Measurements from ENCODE around the gene DMD. TPM values are rescaled to one million over a fixed set of nuclear protein-coding genes. Genes with fewer than 3 reads are reported as not detected.

Gene DMD
- total and polyA plus RNA-seq, 4 donors: 19.9 to 260 (median 111) TPM

DNA sequence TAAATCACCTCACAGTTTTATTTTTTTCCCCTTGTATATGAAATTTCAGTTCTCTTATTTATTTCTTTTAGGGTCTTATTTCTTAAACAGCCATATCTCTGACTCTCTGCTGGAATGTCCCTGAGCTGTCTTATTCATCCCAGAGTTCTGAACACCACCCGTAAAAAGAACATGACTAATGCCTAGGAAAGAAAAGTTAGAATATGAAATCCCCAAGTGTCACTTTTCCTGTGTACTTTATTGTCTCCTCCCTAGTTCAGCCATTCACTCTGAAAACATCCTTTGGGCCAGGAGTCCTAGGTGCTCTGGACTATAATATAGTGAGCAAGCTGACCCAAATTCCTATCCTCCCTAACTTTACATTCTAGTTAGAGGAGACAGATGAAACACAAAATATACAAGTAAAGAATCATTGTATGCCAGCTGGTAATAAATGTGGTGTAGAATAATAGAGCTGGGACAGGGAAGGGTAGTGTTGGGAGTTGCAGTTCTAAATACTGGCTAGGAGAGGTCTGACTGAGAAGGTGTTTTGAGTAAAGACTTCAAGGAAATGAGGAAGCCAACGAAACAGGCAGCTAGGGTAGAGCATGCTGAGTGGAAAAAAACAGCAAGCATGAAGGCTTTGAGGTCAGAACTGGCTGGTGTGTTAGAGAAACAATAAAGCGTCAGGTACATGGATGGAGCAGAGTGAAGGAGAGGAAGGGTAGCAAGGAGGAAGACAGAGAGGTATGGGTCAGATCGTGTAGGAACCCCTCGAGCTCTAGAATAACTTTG lies 2098.9 kb downstream of the DMD start:
- H3K4me3 ChIP-seq (ENCODE audit: low read length in 2 of 2): no peak overlapping the region
- H3K4me1 ChIP-seq (ENCODE audit: control insufficient read depth in 1 of 2, insufficient read depth in 2 of 2, low read length in 2 of 2): no peaks in the 10 kb centered on the region
- ATAC-seq (ENCODE audit: low FRiP score) (no peak), DNase-seq (no peak)
- H3K27me3 ChIP-seq (ENCODE audit: control insufficient read depth in 1 of 2, insufficient read depth in 2 of 2, low read length in 1 of 2): no peaks in the 10 kb centered on the region
- intact Hi-C loops (cut with DNase I): no loop called here
- H3K27ac ChIP-seq (ENCODE audit: low read depth in 1 of 2, low read length in 2 of 2): no peak overlapping the region
- no peaks in the 10 kb centered on the region for H3K9me3 ChIP-seq (ENCODE audit: control insufficient read depth, low read length)
- no peaks in the 10 kb centered on the region for H3K36me3 ChIP-seq (ENCODE audit: control insufficient read depth in 1 of 2, insufficient read depth in 2 of 2, low read length in 1 of 2)
- 65 to 71% methylated on average over 5 of the region's 5 CpGs for WGBS, 2 donors

DNA sequence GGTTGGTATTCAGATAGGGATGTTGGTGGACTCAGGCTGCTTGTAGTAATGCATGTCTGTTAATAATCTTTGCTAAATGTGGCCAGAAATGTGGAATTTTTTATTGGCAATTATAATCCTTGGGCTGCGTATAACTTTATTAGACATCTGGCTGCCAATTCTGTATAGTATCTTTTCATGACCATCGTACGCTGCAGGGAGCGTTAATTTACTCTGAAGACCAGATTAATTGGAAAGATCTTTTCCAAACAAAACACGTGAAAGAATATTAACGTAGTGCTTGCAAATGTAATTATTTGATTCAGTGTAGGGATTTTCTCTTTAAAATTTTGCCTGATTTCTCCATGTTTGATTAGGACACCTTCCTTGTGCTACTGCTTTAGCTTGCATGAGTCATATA lies 2100.7 kb downstream of the DMD start:
- H3K4me1 ChIP-seq (ENCODE audit: control insufficient read depth in 1 of 2, insufficient read depth in 2 of 2, low read length in 2 of 2): no peaks in the 10 kb centered on the region
- WGBS, 2 donors: 88 to 92% methylated on average over 6 of the region's 6 CpGs
- no peak overlapping the region for H3K4me3 ChIP-seq (ENCODE audit: low read length in 2 of 2)
- H3K9me3 ChIP-seq (ENCODE audit: control insufficient read depth, low read length): no peaks in the 10 kb centered on the region
- no peaks in the 10 kb centered on the region for H3K27me3 ChIP-seq (ENCODE audit: control insufficient read depth in 1 of 2, insufficient read depth in 2 of 2, low read length in 1 of 2)
- H3K36me3 ChIP-seq (ENCODE audit: control insufficient read depth in 1 of 2, insufficient read depth in 2 of 2, low read length in 1 of 2): no peaks in the 10 kb centered on the region
- intact Hi-C loops (cut with DNase I): no loop called here
- DNase-seq (no peak), ATAC-seq (ENCODE audit: low FRiP score) (no peak)
- H3K27ac ChIP-seq (ENCODE audit: low read depth in 1 of 2, low read length in 2 of 2): no peak overlapping the region

DNA sequence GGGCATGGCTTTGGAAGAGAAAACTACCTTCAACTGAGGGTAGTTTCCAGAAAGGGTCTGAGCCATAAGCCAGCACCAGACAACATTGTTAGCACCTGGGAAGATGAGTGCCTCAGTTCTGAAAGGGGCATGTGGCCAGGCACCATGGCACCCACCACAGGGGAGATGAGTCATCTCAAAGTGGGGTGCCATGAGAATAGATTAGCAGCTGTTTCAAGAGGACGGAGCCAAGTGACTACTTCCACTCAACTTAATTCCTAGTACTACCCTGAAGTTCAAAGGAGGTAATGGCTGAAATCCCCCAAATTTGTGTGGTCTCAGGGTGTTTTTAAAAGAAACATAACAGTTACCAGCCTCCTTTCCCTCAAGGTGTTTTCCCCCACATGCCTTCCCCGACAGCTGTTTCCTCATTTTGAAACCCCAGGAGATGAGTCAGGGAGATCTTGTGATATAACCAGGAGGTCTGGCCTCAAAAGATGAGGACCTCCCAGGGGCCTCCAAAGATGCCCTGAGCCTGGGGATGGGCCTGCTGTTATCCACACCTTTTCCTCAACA lies 2111.7 kb downstream of the DMD start:
- no peak overlapping the region for H3K4me3 ChIP-seq (ENCODE audit: low read length in 2 of 2)
- no peaks in the 10 kb centered on the region for H3K4me1 ChIP-seq (ENCODE audit: control insufficient read depth in 1 of 2, insufficient read depth in 2 of 2, low read length in 2 of 2)
- DNase-seq (no peak), ATAC-seq (ENCODE audit: low FRiP score) (no peak)
- H3K36me3 ChIP-seq (ENCODE audit: control insufficient read depth in 1 of 2, insufficient read depth in 2 of 2, low read length in 1 of 2): no peaks in the 10 kb centered on the region
- no peak overlapping the region for H3K27ac ChIP-seq (ENCODE audit: low read depth in 1 of 2, low read length in 2 of 2)
- no peaks in the 10 kb centered on the region for H3K9me3 ChIP-seq (ENCODE audit: control insufficient read depth, low read length)
- no peaks in the 10 kb centered on the region for H3K27me3 ChIP-seq (ENCODE audit: control insufficient read depth in 1 of 2, insufficient read depth in 2 of 2, low read length in 1 of 2)
- WGBS, 2 donors: 83 to 96% methylated on average over 2 of the region's 2 CpGs
- intact Hi-C loops (cut with DNase I): no loop called here

DNA sequence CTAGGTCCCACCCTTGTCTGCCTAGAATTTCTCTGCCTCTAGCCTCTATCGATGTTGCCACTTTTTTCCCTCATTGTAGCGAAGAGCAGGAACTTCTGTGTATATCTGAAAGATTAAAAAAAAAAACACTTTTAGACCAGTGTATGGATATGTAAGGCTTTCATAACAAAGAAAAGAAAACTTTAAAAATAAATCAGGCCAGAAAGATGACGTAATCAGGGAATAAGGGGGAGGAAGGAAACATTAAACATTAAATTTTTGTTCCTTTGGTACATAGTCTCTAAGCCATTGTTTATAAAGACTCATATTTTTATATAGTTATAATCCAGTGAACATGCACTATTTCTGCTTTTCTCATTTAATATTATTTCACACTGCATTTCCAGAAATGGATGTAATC lies 2113.3 kb downstream of the DMD start:
- ATAC-seq (ENCODE audit: low FRiP score): no peak
- no peak for DNase-seq
- no peaks in the 10 kb centered on the region for H3K4me1 ChIP-seq (ENCODE audit: control insufficient read depth in 1 of 2, insufficient read depth in 2 of 2, low read length in 2 of 2)
- no peak overlapping the region for H3K27ac ChIP-seq (ENCODE audit: low read depth in 1 of 2, low read length in 2 of 2)
- no peak overlapping the region for H3K4me3 ChIP-seq (ENCODE audit: low read length in 2 of 2)
- no peaks in the 10 kb centered on the region for H3K36me3 ChIP-seq (ENCODE audit: control insufficient read depth in 1 of 2, insufficient read depth in 2 of 2, low read length in 1 of 2)
- intact Hi-C loops (cut with DNase I): no loop called here
- 13 to 36% methylated on average over 3 of the region's 3 CpGs for WGBS, 2 donors
- H3K27me3 ChIP-seq (ENCODE audit: control insufficient read depth in 1 of 2, insufficient read depth in 2 of 2, low read length in 1 of 2): no peaks in the 10 kb centered on the region
- no peaks in the 10 kb centered on the region for H3K9me3 ChIP-seq (ENCODE audit: control insufficient read depth, low read length)

DNA sequence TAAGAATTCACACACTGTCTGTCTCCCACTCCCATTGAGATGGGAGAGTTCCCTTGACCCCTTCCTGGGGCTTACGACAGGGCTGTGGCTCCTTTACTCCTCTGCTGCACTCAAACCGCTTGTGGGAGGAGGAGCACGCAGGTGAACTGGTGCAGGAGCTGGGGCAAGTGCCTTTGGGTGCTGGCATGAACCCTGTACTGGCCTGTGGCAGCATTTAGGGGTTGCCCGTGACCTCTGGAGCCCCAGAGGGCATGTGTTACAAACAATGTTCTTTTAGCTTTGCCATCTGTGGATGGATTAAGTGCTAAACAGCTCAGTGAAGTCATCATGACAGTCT lies 2117.7 kb downstream of the DMD start:
- Histone ChIP-seq H3K27me3 (ENCODE audit: control insufficient read depth in 1 of 2, insufficient read depth in 2 of 2, low read length in 1 of 2) (no peaks in the 10 kb centered on the region), H3K27ac (ENCODE audit: low read depth in 1 of 2, low read length in 2 of 2) (no peak overlapping the region), H3K4me3 (ENCODE audit: low read length in 2 of 2) (no peak overlapping the region), H3K9me3 (ENCODE audit: control insufficient read depth, low read length) (no peaks in the 10 kb centered on the region), H3K36me3 (ENCODE audit: control insufficient read depth in 1 of 2, insufficient read depth in 2 of 2, low read length in 1 of 2) (no peaks in the 10 kb centered on the region), H3K4me1 (ENCODE audit: control insufficient read depth in 1 of 2, insufficient read depth in 2 of 2, low read length in 2 of 2) (no peaks in the 10 kb centered on the region)
- ATAC-seq (ENCODE audit: low FRiP score): no peak
- intact Hi-C loops (cut with DNase I): no loop called here
- no peak for DNase-seq
- 46 to 97% methylated on average over 4 of the region's 4 CpGs for WGBS, 2 donors

DNA sequence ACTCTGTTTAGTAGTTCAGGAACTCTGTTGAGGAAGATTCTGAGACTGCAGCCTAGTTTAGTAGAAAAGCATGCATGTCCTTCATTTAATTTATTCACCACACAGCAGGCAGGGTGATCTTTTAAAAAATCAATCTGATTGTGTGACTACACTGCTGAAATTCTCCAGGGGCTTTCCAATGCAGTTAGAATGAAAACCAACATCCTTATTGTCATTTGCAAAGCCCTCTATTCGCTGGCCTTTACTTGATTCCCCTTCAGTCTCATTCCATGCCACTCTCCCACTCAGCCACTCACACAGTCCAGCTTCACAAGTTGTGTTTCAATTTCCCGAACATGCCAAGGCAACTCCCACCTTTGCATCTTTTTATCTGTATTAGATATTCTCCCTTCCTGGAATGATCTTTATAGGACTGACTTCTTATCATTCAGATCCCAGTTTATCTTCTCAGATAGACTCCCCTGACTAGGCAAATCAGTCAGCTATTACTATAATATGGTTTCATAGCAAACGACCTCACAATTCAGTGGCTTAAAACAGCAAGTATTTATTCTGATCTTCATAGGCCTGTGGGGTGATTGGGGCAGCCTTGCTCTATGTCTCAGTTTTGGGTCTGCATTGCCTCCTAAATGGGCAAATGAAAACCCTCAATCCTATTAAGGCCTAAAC lies 2118.2 kb downstream of the DMD start:
- Histone ChIP-seq H3K9me3 (ENCODE audit: control insufficient read depth, low read length) (no peaks in the 10 kb centered on the region), H3K27ac (ENCODE audit: low read depth in 1 of 2, low read length in 2 of 2) (no peak overlapping the region), H3K4me3 (ENCODE audit: low read length in 2 of 2) (no peak overlapping the region), H3K4me1 (ENCODE audit: control insufficient read depth in 1 of 2, insufficient read depth in 2 of 2, low read length in 2 of 2) (no peaks in the 10 kb centered on the region), H3K27me3 (ENCODE audit: control insufficient read depth in 1 of 2, insufficient read depth in 2 of 2, low read length in 1 of 2) (no peaks in the 10 kb centered on the region), H3K36me3 (ENCODE audit: control insufficient read depth in 1 of 2, insufficient read depth in 2 of 2, low read length in 1 of 2) (no peaks in the 10 kb centered on the region)
- ATAC-seq (ENCODE audit: low FRiP score): no peak
- intact Hi-C loops (cut with DNase I): no loop called here
- no peak for DNase-seq
- WGBS, 2 donors: 68 to 73% methylated on average over 3 of the region's 3 CpGs

DNA sequence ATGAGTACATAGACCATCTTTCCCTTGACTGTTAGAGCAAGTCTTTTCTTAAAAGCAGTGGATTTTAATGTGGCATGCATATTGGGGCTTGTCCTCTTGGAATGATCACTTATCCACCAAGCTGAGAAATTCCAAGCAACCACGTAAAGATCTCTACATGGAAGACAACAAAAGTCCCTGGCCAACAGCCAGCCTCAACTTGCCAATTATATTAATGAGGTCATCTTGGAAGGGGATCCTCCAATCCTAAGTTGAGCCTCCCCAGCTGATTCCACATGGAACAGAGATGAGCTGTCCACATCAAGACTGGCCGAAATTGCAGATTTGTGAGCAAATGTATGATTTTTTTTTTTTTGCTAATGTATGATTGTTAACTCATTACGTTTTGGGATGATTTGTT lies 2118.9 kb downstream of the DMD start:
- WGBS, 2 donors: 20 to 26% methylated on average over 3 of the region's 3 CpGs
- H3K4me1 ChIP-seq (ENCODE audit: control insufficient read depth in 1 of 2, insufficient read depth in 2 of 2, low read length in 2 of 2): no peaks in the 10 kb centered on the region
- no peaks in the 10 kb centered on the region for H3K36me3 ChIP-seq (ENCODE audit: control insufficient read depth in 1 of 2, insufficient read depth in 2 of 2, low read length in 1 of 2)
- intact Hi-C loops (cut with DNase I): no loop called here
- no peak for ATAC-seq (ENCODE audit: low FRiP score)
- H3K27ac ChIP-seq (ENCODE audit: low read depth in 1 of 2, low read length in 2 of 2): no peak overlapping the region
- H3K27me3 ChIP-seq (ENCODE audit: control insufficient read depth in 1 of 2, insufficient read depth in 2 of 2, low read length in 1 of 2): no peaks in the 10 kb centered on the region
- no peak overlapping the region for H3K4me3 ChIP-seq (ENCODE audit: low read length in 2 of 2)
- DNase-seq: no peak
- H3K9me3 ChIP-seq (ENCODE audit: control insufficient read depth, low read length): no peaks in the 10 kb centered on the region

DNA sequence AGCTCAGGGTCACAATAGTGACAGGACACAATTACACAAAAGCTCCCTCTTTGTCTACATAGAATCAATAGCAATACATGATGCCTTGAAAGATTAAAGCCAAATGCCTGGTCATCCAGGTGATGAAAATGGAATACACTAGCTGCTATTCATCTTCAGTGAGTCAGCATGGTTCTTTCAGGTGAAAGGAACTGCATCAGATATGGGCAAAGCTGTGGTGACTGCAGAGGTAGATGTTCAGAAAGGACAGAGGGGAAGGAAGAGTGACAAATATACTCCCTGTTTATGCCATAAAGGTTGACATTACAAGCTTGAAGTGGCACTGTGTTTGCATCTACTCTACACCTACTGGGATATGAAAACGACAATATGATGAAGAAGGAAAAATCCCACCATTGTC lies 2119.5 kb downstream of the DMD start:
- Histone ChIP-seq H3K4me3 (ENCODE audit: low read length in 2 of 2) (no peak overlapping the region), H3K27ac (ENCODE audit: low read depth in 1 of 2, low read length in 2 of 2) (no peak overlapping the region), H3K36me3 (ENCODE audit: control insufficient read depth in 1 of 2, insufficient read depth in 2 of 2, low read length in 1 of 2) (no peaks in the 10 kb centered on the region), H3K4me1 (ENCODE audit: control insufficient read depth in 1 of 2, insufficient read depth in 2 of 2, low read length in 2 of 2) (no peaks in the 10 kb centered on the region), H3K27me3 (ENCODE audit: control insufficient read depth in 1 of 2, insufficient read depth in 2 of 2, low read length in 1 of 2) (no peaks in the 10 kb centered on the region), H3K9me3 (ENCODE audit: control insufficient read depth, low read length) (no peaks in the 10 kb centered on the region)
- ATAC-seq (ENCODE audit: low FRiP score) (no peak), DNase-seq (no peak)
- intact Hi-C loops (cut with DNase I): no loop called here
- WGBS, 2 donors: 71 to 88% methylated on average over 1 of the region's 1 CpG

DNA sequence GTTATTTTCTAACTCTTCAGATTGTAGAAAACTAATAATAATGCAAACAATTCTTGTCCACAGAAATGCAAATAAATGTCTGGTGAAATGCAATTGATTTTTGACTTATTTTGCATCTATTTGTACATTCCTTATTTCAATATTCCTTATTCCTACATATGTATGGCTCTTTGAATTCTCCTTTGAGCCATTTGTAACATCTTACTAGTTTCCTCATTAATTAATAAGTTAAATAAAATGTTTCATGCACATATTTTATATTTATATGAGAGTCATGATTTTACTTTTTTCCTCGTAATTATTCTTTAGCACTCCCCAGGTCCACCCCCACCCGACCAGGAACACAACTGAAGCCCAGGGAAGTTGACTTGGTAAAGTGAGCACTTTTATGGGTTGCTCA lies 2136.8 kb downstream of the DMD start:
- Histone ChIP-seq H3K4me3 (ENCODE audit: low read length in 2 of 2) (no peak overlapping the region), H3K27me3 (ENCODE audit: control insufficient read depth in 1 of 2, insufficient read depth in 2 of 2, low read length in 1 of 2) (no peaks in the 10 kb centered on the region), H3K9me3 (ENCODE audit: control insufficient read depth, low read length) (no peaks in the 10 kb centered on the region), H3K4me1 (ENCODE audit: control insufficient read depth in 1 of 2, insufficient read depth in 2 of 2, low read length in 2 of 2) (no peaks in the 10 kb centered on the region), H3K36me3 (ENCODE audit: control insufficient read depth in 1 of 2, insufficient read depth in 2 of 2, low read length in 1 of 2) (no peaks in the 10 kb centered on the region), H3K27ac (ENCODE audit: low read depth in 1 of 2, low read length in 2 of 2) (no peak overlapping the region)
- no peak for ATAC-seq (ENCODE audit: low FRiP score)
- intact Hi-C loops (cut with DNase I): no loop called here
- no peak for DNase-seq
- 63 to 87% methylated on average over 2 of the region's 2 CpGs for WGBS, 2 donors

Measured in aorta (tissue), 5 donors.